ENCODE measurements around the gene PSD. TPM values are rescaled to one million over a fixed set of nuclear protein-coding genes. Genes with fewer than 3 reads are reported as not detected.

The PSD gene
- total RNA-seq, 4 donors from 2014 or later: 0.44 to 1.6 (median 1.1) TPM; not detected in 1

GRCh38 chr10:102420181-102420713, 1.7 kb upstream of the PSD start:
- DNase-seq (ENCODE audit: low spot score) (no peak), ATAC-seq (ENCODE audit: low FRiP score) (no peak)
- no peak for TF ChIP-seq CTCF (IDR thresholded peaks at IDR 0.05)

GRCh38 chr10:102419269-102420180, 940 bp upstream of the PSD start:
- no peak for TF ChIP-seq CTCF (IDR thresholded peaks at IDR 0.05)
- no peak for DNase-seq (ENCODE audit: low spot score)
- ATAC-seq (ENCODE audit: low FRiP score): no peak

- DNase-seq (ENCODE audit: low spot score): no peak
Measured at GRCh38 chr10:102416695-102417094, 1.9 kb downstream of the PSD start.

GRCh38 chr10:102416283-102416682, 2.3 kb downstream of the PSD start:
- no peak for DNase-seq (ENCODE audit: low spot score)
- TF ChIP-seq CTCF (IDR thresholded peaks at IDR 0.05): no peak
- no peak for ATAC-seq (ENCODE audit: low FRiP score)

More at GRCh38 chr10:102416695-102417094, 1.9 kb downstream of the PSD start:
- TF ChIP-seq CTCF (IDR thresholded peaks at IDR 0.05): no peak
- no peak for ATAC-seq (ENCODE audit: low FRiP score)

- ATAC-seq (ENCODE audit: low FRiP score) (no peak), DNase-seq (ENCODE audit: low spot score) (no peak)
- TF ChIP-seq CTCF (IDR thresholded peaks at IDR 0.05): no peak
Measured at GRCh38 chr10:102414749-102415148, 3.8 kb downstream of the PSD start.

GRCh38 chr10:102413806-102414561, 4.6 kb downstream of the PSD start:
- DNase-seq (ENCODE audit: low spot score) (no peak), ATAC-seq (ENCODE audit: low FRiP score) (no peak)
- no peak for TF ChIP-seq CTCF (IDR thresholded peaks at IDR 0.05)
